IMR-90 (cell line): ENCODE data around the gene PLEKHF1. TPM values are rescaled to one million over a fixed set of nuclear protein-coding genes. Genes with fewer than 3 reads are reported as not detected.

Experiments used
- ATAC-seq: fragments of 200-7000 bp; cut with Tn5 transposase; 2 replicates; pipeline ENCODE4 v1.9.1; 2020; ENCODE audit warnings: low read depth, mild to moderate bottlenecking, moderate library complexity
- BruUV-seq: library from RNA; stranded (reverse); fragments of 400-500 nt; replicated peaks from 2 replicates; lab custom pipeline; 2021; lab: Mats Ljungman, UMichigan
- CTCF ChIA-PET: fragments of 300-600 bp; formaldehyde crosslinking; extraction: SDS; loops from one replicate; lab custom pipeline; 2021; ENCODE audit warnings: antibody characterized with exemption; lab: Yijun Ruan, JAX
- POLR2A ChIA-PET: fragments of 300-600 bp; sonication (Branson Sonifier 250); formaldehyde crosslinking; loops from one replicate; lab custom pipeline; 2022; ENCODE audit warnings: antibody characterized with exemption; ENCODE audit not compliant: unreplicated experiment; lab: Charles Lee
- DNase-seq: peaks from one replicate; pipeline ENCODE4 v3.0.0; 2013
- H2AFZ ChIP-seq: replicated peaks from 2 replicates; pipeline ENCODE3; 2013; ENCODE audit warnings: low read length, mild to moderate bottlenecking; ENCODE audit not compliant: poor library complexity
- H2AK5ac ChIP-seq: 2 replicates; pipeline ENCODE4 v1.6.1; 2013; ENCODE audit warnings: low read depth, low read length, inconsistent platforms
- H2AK9ac ChIP-seq: replicated peaks from 2 replicates; pipeline ENCODE3; 2013; ENCODE audit warnings: mild to moderate bottlenecking, low read depth, low read length, moderate library complexity; ENCODE audit not compliant: poor library complexity
- H2BK120ac ChIP-seq: 2 replicates; pipeline ENCODE4 v1.6.1; 2013; ENCODE audit warnings: low read depth, low read length, inconsistent platforms
- H2BK15ac ChIP-seq: 3 replicates; pipeline ENCODE4 v1.6.1; 2013; ENCODE audit warnings: low read depth, low read length, inconsistent platforms
- H2BK20ac ChIP-seq: 2 replicates; pipeline ENCODE4 v1.6.1; 2013; ENCODE audit warnings: low read depth, mild to moderate bottlenecking, inconsistent platforms, low read length, moderate library complexity
- H2BK5ac ChIP-seq: 2 replicates; pipeline ENCODE4 v1.6.1; 2013; ENCODE audit warnings: mild to moderate bottlenecking, low read depth, low read length, inconsistent platforms; ENCODE audit not compliant: poor library complexity, severe bottlenecking
- H3K14ac ChIP-seq: replicated peaks from 2 replicates; pipeline ENCODE4 v1.6.1; 2013; ENCODE audit warnings: low read depth, low read length, inconsistent platforms
- H3K18ac ChIP-seq: 2 replicates; pipeline ENCODE4 v1.6.1; 2013; ENCODE audit warnings: low read depth, low read length, control low read depth
- H3K23ac ChIP-seq: 2 replicates; pipeline ENCODE4 v1.6.1; 2013; ENCODE audit warnings: low read depth, low read length, inconsistent platforms
- H3K27ac ChIP-seq: 2 replicates; pipeline ENCODE4 v1.5.1; 2013; ENCODE audit warnings: mild to moderate bottlenecking, control low read depth, low read length; ENCODE audit not compliant: insufficient read depth
- H3K27me3 ChIP-seq: 2 replicates; pipeline ENCODE4 v1.6.1; 2013; ENCODE audit warnings: low read length; ENCODE audit not compliant: control insufficient read depth, insufficient read depth
- H3K36me3 ChIP-seq: 2 replicates; pipeline ENCODE4 v1.6.1; 2013; ENCODE audit warnings: low read length, mixed read lengths; ENCODE audit not compliant: control insufficient read depth, insufficient read depth
- H3K4ac ChIP-seq: 2 replicates; pipeline ENCODE4 v1.6.1; 2013; ENCODE audit warnings: low read depth, low read length, inconsistent platforms
- H3K4me1 ChIP-seq: 2 replicates; pipeline ENCODE4 v1.6.1; 2013; ENCODE audit warnings: low read length, mixed read lengths; ENCODE audit not compliant: control insufficient read depth, insufficient read depth
- H3K4me2 ChIP-seq: 2 replicates; pipeline ENCODE4 v1.6.1; 2013; ENCODE audit warnings: low read depth, mild to moderate bottlenecking, control low read depth, low read length, moderate library complexity
- H3K4me3 ChIP-seq: 2 replicates; pipeline ENCODE4 v1.5.1; 2013; ENCODE audit warnings: low read depth, mild to moderate bottlenecking, control low read depth, low read length, moderate library complexity; ENCODE audit not compliant: insufficient read depth
- H3K56ac ChIP-seq: 2 replicates; pipeline ENCODE4 v1.6.1; 2013; ENCODE audit warnings: low read length, inconsistent platforms; ENCODE audit not compliant: insufficient read depth; ENCODE audit errors: extremely low read depth
- H3K79me1 ChIP-seq, 2 experiments: 2 replicates each; pipeline ENCODE4 v1.6.1; 2013; ENCODE audit warnings: low read length in 2 of 2, inconsistent platforms in 1 of 2, low read depth in 1 of 2
- H3K9ac ChIP-seq: 2 replicates; pipeline ENCODE4 v1.6.1; 2013; ENCODE audit warnings: low read depth, low read length, control low read depth
- H3K9me1 ChIP-seq: 2 replicates; pipeline ENCODE4 v1.6.1; 2013; ENCODE audit warnings: low read length, inconsistent platforms; ENCODE audit not compliant: insufficient read depth
- H3K9me3 ChIP-seq: 2 replicates; pipeline ENCODE4 v1.6.1; 2013; ENCODE audit warnings: low read length; ENCODE audit not compliant: control insufficient read depth, insufficient read depth
- H4K20me1 ChIP-seq: 2 replicates; pipeline ENCODE4 v1.6.1; 2013; ENCODE audit warnings: low read length, inconsistent platforms; ENCODE audit not compliant: insufficient read depth
- H4K5ac ChIP-seq: 2 replicates; pipeline ENCODE4 v1.6.1; 2013; ENCODE audit warnings: mild to moderate bottlenecking, low read depth, low read length, control low read depth
- H4K8ac ChIP-seq, 2 experiments: 2 replicates each; pipeline ENCODE4 v1.6.1; 2013; ENCODE audit warnings: low read depth in 2 of 2, low read length in 2 of 2, control low read depth in 1 of 2, inconsistent platforms in 1 of 2
- H4K91ac ChIP-seq: 2 replicates; pipeline ENCODE4 v1.6.1; 2013; ENCODE audit warnings: low read depth, low read length, inconsistent platforms; ENCODE audit not compliant: insufficient read depth
- MAFK ChIP-seq: IDR thresholded peaks from 2 replicates; pipeline ENCODE4 v1.6.1; 2012; ENCODE audit warnings: low read depth, low read length, improper control_type of control experiment
- MXI1 ChIP-seq: IDR thresholded peaks from 2 replicates; pipeline ENCODE4 v1.6.1; 2012; ENCODE audit warnings: low read depth, mild to moderate bottlenecking, low read length, moderate library complexity, borderline replicate concordance
- WGBS, 2 experiments: methylation state at CpG; one replicate each; pipeline versions ENCODE4 v1.1.5 to v1.1.7; 2013; ENCODE audit warnings: missing lambda C conversion rate in 2 of 2; ENCODE audit not compliant: insufficient read length in 1 of 2; ENCODE audit errors: extremely low coverage in 2 of 2; 5-methylcytosine and 5-hydroxymethylcytosine counted together
- dilution Hi-C: fragments of 300-500 bp; cut with HindIII; formaldehyde crosslinking; loops from one replicate; pipeline ENCODE4 v1.14.3; 2018; ENCODE audit warnings: low sequenced_read_pairs; ENCODE audit not compliant: unreplicated experiment
- in situ Hi-C: fragments of 300-500 bp; cut with MboI; formaldehyde crosslinking; loops from 3 replicates; pipeline ENCODE4 v1.14.3; 2019; ENCODE audit warnings: low sequenced_read_pairs, inconsistent platforms, mixed read lengths
- intact Hi-C: fragments of 100-400 bp; cut with micrococcal nuclease; formaldehyde crosslinking; loops from 2 replicates; pipeline ENCODE4 v1.10.0; 2022
- polyA plus RNA-seq, 3 experiments: library from polyadenylated mRNA; depleted of rRNA; stranded (reverse); fragments of >200 nt; gene quantifications; 2 replicates each; pipeline ENCODE4 v1.2.3, GENCODE V29; 2012; ENCODE audit warnings: low replicate concordance in 1 of 3
- total RNA-seq: library from RNA; depleted of rRNA; stranded (reverse); fragments of >200 nt; gene quantifications from 2 replicates; pipeline ENCODE4 v1.2.3, GENCODE V29; 2012

PLEKHF1 gene
- total and polyA plus RNA-seq, 2 of the 4 experiments (the other 2 are of a cell fraction): 5.0 to 6.6 TPM

GRCh38 chr19:29622166-29623070, 42.8 kb upstream of the PLEKHF1 start:
- Histone ChIP-seq H3K4me1 (no peaks in the 10 kb centered on the region), H3K56ac (no peak overlapping the region), H3K4ac (no peak overlapping the region), H4K20me1 (no peaks in the 10 kb centered on the region), H2BK15ac (no peak overlapping the region), H3K27ac (no peak overlapping the region), H3K36me3 (no peaks in the 10 kb centered on the region), H2AK9ac (no peak overlapping the region), H3K14ac (no peak overlapping the region), H3K27me3 (no peaks in the 10 kb centered on the region; the same call in 1 of the 2 replicates), H3K79me1 (no peaks in the 10 kb centered on the region), H2BK120ac (no peak overlapping the region), H3K9ac (no peak overlapping the region), H2BK20ac (no peak overlapping the region), H2AFZ (peak overlapping the region; percentile 32), H2BK5ac (no peak overlapping the region), H4K5ac (no peak overlapping the region), H2AK5ac (no peak overlapping the region), H3K4me2 (no peak overlapping the region), H3K9me1 (no peaks in the 10 kb centered on the region), H3K18ac (no peak overlapping the region), H3K23ac (no peak overlapping the region), H3K9me3 (no peaks in the 10 kb centered on the region), H4K91ac (no peak overlapping the region), H4K8ac (no peak overlapping the region), H3K4me3 (no peak overlapping the region)
- DNase-seq (no peak), ATAC-seq (no peak)
- no peak for TF ChIP-seq MXI1
- no peak for TF ChIP-seq MAFK
- dilution Hi-C loops (no loop called here), in situ Hi-C loops (no loop called here), intact Hi-C loops (no loop called here)
- CTCF ChIA-PET: interaction anchor here (1.5 kb wide), 1 partner anchor 11 kb away, joined by 4 read pairs; no protein-coding TSS in a partner anchor
- 73% methylated on average over 2 of the region's 23 CpGs; no CpG with 5 or more reads in 1 of the 2 experiments for WGBS, 2 experiments
- no TSS peak for BruUV-seq
- POLR2A ChIA-PET: no interaction called here
